ENCODE measurements around the gene SMOC2.

Gene SMOC2, protein sequence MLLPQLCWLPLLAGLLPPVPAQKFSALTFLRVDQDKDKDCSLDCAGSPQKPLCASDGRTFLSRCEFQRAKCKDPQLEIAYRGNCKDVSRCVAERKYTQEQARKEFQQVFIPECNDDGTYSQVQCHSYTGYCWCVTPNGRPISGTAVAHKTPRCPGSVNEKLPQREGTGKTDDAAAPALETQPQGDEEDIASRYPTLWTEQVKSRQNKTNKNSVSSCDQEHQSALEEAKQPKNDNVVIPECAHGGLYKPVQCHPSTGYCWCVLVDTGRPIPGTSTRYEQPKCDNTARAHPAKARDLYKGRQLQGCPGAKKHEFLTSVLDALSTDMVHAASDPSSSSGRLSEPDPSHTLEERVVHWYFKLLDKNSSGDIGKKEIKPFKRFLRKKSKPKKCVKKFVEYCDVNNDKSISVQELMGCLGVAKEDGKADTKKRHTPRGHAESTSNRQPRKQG

DNA sequence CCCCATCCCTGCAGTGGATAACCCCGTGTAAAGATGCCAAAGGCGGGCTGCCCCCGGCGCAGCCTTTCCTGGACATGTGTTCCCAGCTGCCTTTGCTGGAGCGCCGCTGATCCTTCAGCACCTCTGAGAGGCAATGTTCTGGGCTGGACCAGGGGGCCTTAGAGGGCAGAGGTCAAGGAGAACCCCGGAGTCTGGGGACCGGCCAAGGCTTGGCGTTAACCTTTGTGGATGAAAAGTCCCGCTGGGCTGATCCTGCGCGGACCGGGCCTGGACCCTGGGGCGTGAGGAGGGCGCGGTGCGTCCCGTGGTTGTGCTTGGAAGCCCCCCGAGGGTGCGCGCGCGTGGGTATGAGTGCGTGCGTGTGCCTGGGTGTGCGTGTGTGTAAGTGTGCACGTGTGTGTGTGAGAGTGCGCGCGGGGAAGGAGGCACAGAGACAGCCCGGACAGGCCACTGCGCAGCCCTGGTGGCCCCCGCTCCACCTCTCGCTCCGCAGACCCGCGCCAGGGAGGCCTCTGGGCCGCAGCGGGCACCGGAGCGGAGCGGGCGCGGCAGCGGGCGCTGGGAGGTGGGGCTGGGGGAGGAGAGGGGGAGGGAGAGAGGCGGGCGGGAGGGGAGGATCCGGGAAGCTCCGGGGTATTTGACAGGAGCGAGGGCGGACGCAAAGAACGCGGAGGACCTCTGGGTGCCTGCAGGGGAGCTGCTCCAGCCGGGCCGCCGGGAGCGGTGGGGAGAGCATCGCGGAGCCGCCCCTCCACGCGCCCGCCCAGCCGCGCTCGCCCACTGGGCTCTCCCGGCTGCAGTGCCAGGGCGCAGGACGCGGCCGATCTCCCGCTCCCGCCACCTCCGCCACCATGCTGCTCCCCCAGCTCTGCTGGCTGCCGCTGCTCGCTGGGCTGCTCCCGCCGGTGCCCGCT lies at the start of gene SMOC2:
Gene SMOC2, plus strand, starts transcription at position 665 of the 914 bp plus-strand sequence. Its CDS starts 187 bp downstream, at position 852.
- Histone ChIP-seq H3K9ac (ENCODE audit: low read depth, low read length) (no peak within 1 kb of the TSS), H3K4me1 (ENCODE audit: control insufficient read depth, insufficient read depth, low read length) (no peaks in the 10 kb centered on the region), H3K9me3 (ENCODE audit: control insufficient read depth, insufficient read depth, low read length) (no peaks in the 10 kb centered on the region), H3K27me3 (ENCODE audit: control insufficient read depth, insufficient read depth, low read length) (peaks cover 49% of the 10 kb centered on the region), H3K4me3 (ENCODE audit: low read depth, low read length) (peak within 1 kb of the TSS; percentile 52), H3K36me3 (ENCODE audit: control insufficient read depth, insufficient read depth, low read length) (no peaks in the 10 kb centered on the region)

DNA sequence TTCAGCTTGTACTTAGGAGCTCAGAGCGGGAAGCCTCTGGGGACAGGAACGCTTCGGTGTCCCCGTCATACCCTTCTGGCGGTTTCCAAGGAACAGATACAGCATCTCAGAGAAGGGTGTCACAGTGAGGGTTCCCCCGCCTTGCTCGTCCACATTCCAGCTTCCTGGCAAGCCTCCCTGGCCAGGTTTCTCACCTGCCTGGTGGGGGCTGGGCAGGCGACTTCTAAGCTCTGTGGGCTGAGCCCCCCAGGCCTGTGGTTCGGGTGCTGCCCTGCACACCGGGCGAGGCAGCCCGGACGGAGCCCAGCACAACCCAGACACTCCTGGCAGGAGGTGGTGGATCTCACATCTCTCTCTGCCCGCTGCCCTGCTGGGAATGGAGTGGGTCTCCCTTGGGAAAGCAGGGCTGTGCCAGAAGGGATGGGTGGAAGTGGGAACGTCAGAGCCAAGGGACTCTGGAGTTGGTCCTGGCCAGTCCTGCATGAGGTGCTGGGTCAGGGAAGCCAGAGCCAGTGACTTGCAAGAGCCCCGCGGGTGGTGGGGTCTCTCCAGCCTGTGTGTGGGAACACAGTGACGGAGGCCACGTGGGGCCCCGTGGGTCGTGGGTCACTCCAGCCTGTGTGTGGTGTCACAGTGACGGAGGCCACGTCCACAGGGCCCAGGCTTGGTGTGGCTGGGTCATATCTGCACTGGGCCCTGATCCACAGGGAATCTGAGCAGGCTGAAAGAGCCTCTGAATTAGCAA lies 47.7 kb upstream of the SMOC2 start:
- no peaks in the 10 kb centered on the region for H3K36me3 ChIP-seq (ENCODE audit: control insufficient read depth, insufficient read depth, low read length)
- no peaks in the 10 kb centered on the region for H3K9me3 ChIP-seq (ENCODE audit: control insufficient read depth, insufficient read depth, low read length)
- H3K4me3 ChIP-seq (ENCODE audit: low read depth, low read length): no peak overlapping the region
- H3K27me3 ChIP-seq (ENCODE audit: control insufficient read depth, insufficient read depth, low read length): no peaks in the 10 kb centered on the region
- H3K4me1 ChIP-seq (ENCODE audit: control insufficient read depth, insufficient read depth, low read length): no peaks in the 10 kb centered on the region
- H3K9ac ChIP-seq (ENCODE audit: low read depth, low read length): no peak overlapping the region

DNA sequence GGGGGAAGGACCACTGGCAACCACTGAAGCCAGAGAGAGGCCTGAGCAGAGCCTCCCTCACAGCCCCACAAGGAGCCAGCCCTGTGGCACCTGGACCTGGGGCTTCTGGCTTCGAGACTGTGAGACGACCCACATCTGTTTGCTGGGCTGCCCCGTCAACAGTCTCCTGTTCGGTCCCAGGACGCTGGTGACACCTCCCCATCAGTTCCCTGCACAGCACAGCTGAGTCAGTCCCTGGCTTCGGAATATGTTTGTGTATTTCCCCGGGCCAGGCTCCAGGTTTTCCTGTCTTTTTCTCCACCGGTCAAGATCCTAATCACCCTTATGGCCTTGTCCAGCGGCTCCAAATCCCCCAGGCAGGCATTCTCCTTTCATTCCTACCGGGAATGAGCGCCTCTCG lies 46.4 kb upstream of the SMOC2 start:
- Histone ChIP-seq H3K27me3 (ENCODE audit: control insufficient read depth, insufficient read depth, low read length) (no peaks in the 10 kb centered on the region), H3K9ac (ENCODE audit: low read depth, low read length) (no peak overlapping the region), H3K4me3 (ENCODE audit: low read depth, low read length) (no peak overlapping the region), H3K4me1 (ENCODE audit: control insufficient read depth, insufficient read depth, low read length) (no peaks in the 10 kb centered on the region), H3K36me3 (ENCODE audit: control insufficient read depth, insufficient read depth, low read length) (no peaks in the 10 kb centered on the region), H3K9me3 (ENCODE audit: control insufficient read depth, insufficient read depth, low read length) (no peaks in the 10 kb centered on the region)

DNA sequence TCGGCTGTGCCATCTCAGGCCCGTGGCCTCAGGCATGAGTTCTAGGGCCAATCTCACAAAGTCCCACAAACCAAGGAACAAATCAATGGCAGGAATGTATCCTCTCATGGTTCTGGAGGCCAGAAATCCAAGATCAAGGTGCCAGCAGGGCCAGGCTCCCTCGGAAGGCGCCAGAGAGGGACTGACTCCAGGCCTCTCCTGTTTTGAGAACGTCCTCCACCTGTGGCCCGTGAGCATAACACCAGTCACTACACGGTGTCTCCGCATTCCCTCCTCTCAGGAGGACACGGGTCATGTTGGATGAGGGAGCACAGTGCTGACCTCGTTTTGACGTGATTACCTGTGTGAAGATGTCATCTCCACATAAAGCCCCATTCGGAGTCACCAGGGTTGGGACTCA lies 45.0 kb upstream of the SMOC2 start:
- Histone ChIP-seq H3K4me3 (ENCODE audit: low read depth, low read length) (no peak overlapping the region), H3K9me3 (ENCODE audit: control insufficient read depth, insufficient read depth, low read length) (no peaks in the 10 kb centered on the region), H3K9ac (ENCODE audit: low read depth, low read length) (no peak overlapping the region), H3K4me1 (ENCODE audit: control insufficient read depth, insufficient read depth, low read length) (no peaks in the 10 kb centered on the region), H3K36me3 (ENCODE audit: control insufficient read depth, insufficient read depth, low read length) (no peaks in the 10 kb centered on the region), H3K27me3 (ENCODE audit: control insufficient read depth, insufficient read depth, low read length) (no peaks in the 10 kb centered on the region)

DNA sequence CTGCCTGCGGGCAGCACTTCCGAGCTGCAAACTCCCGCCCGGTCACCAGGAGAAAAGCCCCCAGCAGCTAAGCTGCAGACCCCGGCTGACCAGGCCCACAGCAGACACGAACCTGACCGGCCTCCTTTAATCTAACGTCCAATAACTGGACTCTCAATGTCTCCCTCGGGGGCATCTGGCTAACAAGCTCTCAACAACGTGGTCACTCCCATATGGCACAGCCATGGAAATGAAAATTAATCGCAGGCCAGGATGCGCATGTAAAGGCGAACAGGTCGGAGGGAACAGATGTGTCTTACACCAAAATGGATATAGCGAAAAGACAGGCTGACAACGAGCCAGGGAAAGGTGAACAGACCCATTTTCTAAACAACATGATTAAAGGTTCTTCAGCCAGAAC lies 44.4 kb upstream of the SMOC2 start:
- no peaks in the 10 kb centered on the region for H3K27me3 ChIP-seq (ENCODE audit: control insufficient read depth, insufficient read depth, low read length)
- H3K36me3 ChIP-seq (ENCODE audit: control insufficient read depth, insufficient read depth, low read length): no peaks in the 10 kb centered on the region
- no peak overlapping the region for H3K9ac ChIP-seq (ENCODE audit: low read depth, low read length)
- H3K4me1 ChIP-seq (ENCODE audit: control insufficient read depth, insufficient read depth, low read length): no peaks in the 10 kb centered on the region
- H3K9me3 ChIP-seq (ENCODE audit: control insufficient read depth, insufficient read depth, low read length): no peaks in the 10 kb centered on the region
- H3K4me3 ChIP-seq (ENCODE audit: low read depth, low read length): no peak overlapping the region

DNA sequence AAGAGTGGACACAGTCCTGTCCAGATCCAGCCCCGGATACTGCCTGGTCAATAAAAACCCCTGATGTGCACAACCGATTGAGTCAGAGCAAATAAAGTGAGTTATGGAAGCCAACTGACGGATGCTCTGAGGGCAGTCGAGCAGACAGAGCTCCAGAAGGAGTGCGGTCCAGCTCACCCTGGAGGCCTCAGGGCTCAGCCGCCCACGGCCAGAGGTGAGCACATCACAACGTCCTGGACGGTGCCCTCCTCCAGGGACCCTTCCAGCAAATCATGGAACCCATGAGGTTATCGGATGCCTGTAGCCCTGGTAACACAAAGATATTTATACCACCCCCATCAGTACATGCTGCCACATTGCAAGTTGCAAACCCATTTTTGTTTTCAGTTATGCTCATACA lies 44.0 kb upstream of the SMOC2 start:
- no peaks in the 10 kb centered on the region for H3K4me1 ChIP-seq (ENCODE audit: control insufficient read depth, insufficient read depth, low read length)
- no peaks in the 10 kb centered on the region for H3K36me3 ChIP-seq (ENCODE audit: control insufficient read depth, insufficient read depth, low read length)
- H3K27me3 ChIP-seq (ENCODE audit: control insufficient read depth, insufficient read depth, low read length): no peaks in the 10 kb centered on the region
- H3K4me3 ChIP-seq (ENCODE audit: low read depth, low read length): no peak overlapping the region
- no peaks in the 10 kb centered on the region for H3K9me3 ChIP-seq (ENCODE audit: control insufficient read depth, insufficient read depth, low read length)
- H3K9ac ChIP-seq (ENCODE audit: low read depth, low read length): no peak overlapping the region

DNA sequence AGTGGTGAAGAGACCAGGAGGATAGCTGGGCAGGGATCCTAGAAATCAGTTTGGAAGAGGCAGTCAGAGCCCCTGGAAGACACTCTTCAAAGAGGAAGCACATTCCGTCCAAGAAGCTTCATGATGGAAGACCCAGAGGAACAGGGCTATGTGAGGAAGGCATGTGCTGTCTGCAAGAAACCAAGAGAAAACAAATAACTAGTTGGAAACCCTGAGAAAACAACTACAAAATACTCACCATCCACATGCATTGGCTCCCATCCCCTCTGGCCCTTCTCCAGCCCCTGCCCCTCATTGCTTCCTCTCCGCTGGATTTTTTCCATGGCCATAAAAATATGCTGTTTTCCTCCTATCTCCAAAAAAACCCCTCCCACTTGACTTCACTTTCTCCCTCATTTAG lies 40.9 kb upstream of the SMOC2 start:
- Histone ChIP-seq H3K36me3 (ENCODE audit: control insufficient read depth, insufficient read depth, low read length) (no peaks in the 10 kb centered on the region), H3K9me3 (ENCODE audit: control insufficient read depth, insufficient read depth, low read length) (no peaks in the 10 kb centered on the region), H3K27me3 (ENCODE audit: control insufficient read depth, insufficient read depth, low read length) (no peaks in the 10 kb centered on the region), H3K4me3 (ENCODE audit: low read depth, low read length) (no peak overlapping the region), H3K9ac (ENCODE audit: low read depth, low read length) (no peak overlapping the region), H3K4me1 (ENCODE audit: control insufficient read depth, insufficient read depth, low read length) (no peaks in the 10 kb centered on the region)

DNA sequence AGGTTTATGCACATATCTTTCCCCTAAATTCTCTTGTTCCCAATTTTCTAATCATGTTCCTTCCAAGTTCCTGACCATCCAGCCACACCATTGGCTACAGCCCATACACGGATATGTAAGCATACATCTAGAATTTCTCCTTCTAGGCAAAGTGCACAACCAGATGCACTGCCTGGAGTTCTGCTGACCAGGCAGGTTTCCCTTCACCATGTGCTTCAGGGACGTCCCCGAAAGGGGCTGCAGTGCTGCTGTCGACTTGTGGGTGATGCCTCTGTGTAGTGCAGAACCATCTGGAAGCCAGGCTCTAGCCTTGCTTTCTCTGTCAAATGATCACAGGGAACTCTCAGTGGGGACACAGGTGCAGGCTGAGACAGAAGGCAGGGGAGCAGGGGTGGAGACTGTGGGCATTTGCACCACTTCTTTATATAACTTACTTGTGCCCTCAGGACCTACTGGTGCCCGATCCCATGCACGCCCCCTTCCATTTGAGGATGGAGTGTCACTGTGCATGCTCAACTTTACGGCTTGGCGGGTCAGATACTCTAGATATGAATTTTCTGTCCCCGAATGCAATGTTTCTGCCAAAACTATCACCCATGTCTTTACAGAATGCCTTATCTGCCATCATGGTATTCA lies 37.5 kb upstream of the SMOC2 start:
- Histone ChIP-seq H3K9me3 (ENCODE audit: control insufficient read depth, insufficient read depth, low read length) (no peaks in the 10 kb centered on the region), H3K36me3 (ENCODE audit: control insufficient read depth, insufficient read depth, low read length) (no peaks in the 10 kb centered on the region), H3K4me3 (ENCODE audit: low read depth, low read length) (no peak overlapping the region), H3K27me3 (ENCODE audit: control insufficient read depth, insufficient read depth, low read length) (no peaks in the 10 kb centered on the region), H3K4me1 (ENCODE audit: control insufficient read depth, insufficient read depth, low read length) (no peaks in the 10 kb centered on the region), H3K9ac (ENCODE audit: low read depth, low read length) (no peak overlapping the region)

DNA sequence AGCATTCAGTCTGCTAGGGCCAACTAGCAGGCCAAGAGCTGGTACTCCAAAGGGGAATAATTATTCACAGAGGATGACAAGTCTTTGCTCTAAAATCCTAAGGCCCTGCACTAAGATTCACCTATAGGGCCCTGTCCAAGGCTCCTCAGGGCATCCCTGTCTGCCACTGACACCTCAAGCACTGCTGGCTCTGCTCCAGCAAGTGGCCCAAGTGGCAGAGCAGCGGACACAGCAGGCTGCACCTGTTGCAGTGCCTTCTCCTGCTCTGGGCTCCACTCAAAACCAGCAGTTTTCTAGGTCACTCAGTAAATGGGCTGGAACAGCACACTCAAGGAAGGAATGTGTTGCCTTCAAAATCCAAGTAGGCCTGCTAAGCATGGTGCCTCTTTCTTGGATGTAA lies 36.4 kb upstream of the SMOC2 start:
- H3K27me3 ChIP-seq (ENCODE audit: control insufficient read depth, insufficient read depth, low read length): no peaks in the 10 kb centered on the region
- H3K36me3 ChIP-seq (ENCODE audit: control insufficient read depth, insufficient read depth, low read length): no peaks in the 10 kb centered on the region
- H3K9ac ChIP-seq (ENCODE audit: low read depth, low read length): no peak overlapping the region
- H3K4me1 ChIP-seq (ENCODE audit: control insufficient read depth, insufficient read depth, low read length): no peaks in the 10 kb centered on the region
- no peak overlapping the region for H3K4me3 ChIP-seq (ENCODE audit: low read depth, low read length)
- H3K9me3 ChIP-seq (ENCODE audit: control insufficient read depth, insufficient read depth, low read length): no peaks in the 10 kb centered on the region

DNA sequence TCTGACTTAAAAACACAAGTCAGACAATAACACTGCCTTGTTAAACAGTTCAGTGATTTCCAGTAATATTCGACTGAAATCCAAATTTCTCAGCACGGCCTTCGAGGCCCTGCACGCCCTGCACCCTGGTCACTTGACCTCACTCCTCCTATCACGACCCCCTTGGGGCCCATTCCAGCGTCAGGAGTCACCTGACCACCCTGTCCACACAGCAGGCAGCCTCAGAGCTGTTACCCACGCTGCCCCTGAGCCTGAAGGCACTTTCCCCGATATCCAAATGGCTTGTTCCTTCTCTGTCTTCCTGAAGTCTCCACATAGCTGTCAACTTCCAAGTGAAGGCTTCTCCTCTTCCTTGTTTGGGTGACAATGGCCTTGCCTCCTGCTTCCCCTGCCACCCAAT lies 33.1 kb upstream of the SMOC2 start:
- Histone ChIP-seq H3K9ac (ENCODE audit: low read depth, low read length) (no peak overlapping the region), H3K4me3 (ENCODE audit: low read depth, low read length) (no peak overlapping the region), H3K9me3 (ENCODE audit: control insufficient read depth, insufficient read depth, low read length) (no peaks in the 10 kb centered on the region), H3K4me1 (ENCODE audit: control insufficient read depth, insufficient read depth, low read length) (no peaks in the 10 kb centered on the region), H3K36me3 (ENCODE audit: control insufficient read depth, insufficient read depth, low read length) (no peaks in the 10 kb centered on the region), H3K27me3 (ENCODE audit: control insufficient read depth, insufficient read depth, low read length) (no peaks in the 10 kb centered on the region)

DNA sequence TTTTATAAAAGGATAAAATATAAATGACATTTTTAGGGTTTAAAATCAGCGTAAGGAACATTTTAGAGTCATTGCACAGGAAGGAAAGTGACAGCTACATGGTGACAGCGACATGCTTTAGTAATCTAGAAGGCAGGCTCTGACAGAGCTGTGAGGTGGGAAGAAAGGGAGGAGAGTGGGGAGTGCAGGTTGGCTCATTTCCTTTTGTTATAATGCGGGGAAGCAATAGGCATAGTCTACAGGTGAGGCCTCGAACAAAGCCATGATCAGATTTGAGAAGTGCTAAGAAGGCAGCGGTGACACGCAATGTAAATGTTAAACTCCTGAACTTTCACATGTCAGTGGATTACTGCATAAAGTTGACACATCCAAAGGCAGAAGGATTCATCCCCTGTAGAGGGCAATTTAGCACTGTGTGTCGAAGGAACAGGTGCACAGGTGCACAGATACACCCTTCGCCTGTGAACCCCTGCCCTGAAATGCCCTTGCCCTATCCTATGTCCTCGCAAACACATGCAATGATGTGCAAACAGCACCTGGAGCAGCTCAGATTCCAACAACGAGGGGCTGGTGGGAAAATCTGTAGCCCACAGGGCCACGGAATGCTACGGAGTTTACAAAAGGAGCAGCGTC lies 32.4 kb upstream of the SMOC2 start:
- Histone ChIP-seq H3K9me3 (ENCODE audit: control insufficient read depth, insufficient read depth, low read length) (no peaks in the 10 kb centered on the region), H3K27me3 (ENCODE audit: control insufficient read depth, insufficient read depth, low read length) (no peaks in the 10 kb centered on the region), H3K4me1 (ENCODE audit: control insufficient read depth, insufficient read depth, low read length) (no peaks in the 10 kb centered on the region), H3K9ac (ENCODE audit: low read depth, low read length) (no peak overlapping the region), H3K4me3 (ENCODE audit: low read depth, low read length) (no peak overlapping the region), H3K36me3 (ENCODE audit: control insufficient read depth, insufficient read depth, low read length) (no peaks in the 10 kb centered on the region)

Measured in iPS-15b (cell line).